CD4-positive, alpha-beta T cell treated with Interleukin-1 beta for 1 hour (primary cell): Measurements from ENCODE around the gene ZFYVE21.

ENCODE experiments used
- DNase-seq, 2 donors: peaks; one replicate each; pipeline ENCODE4 v3.0.0-alpha.2; 2020 to 2022

The ZFYVE21 gene

GRCh38 chr14:103726474-103726873 is 10.9 kb downstream of the ZFYVE21 start:
- DNase-seq = no peak

GRCh38 chr14:103727313-103727980 is 11.8 kb downstream of the ZFYVE21 start:
- DNase-seq = no peak

GRCh38 chr14:103728141-103728540 is 12.5 kb downstream of the ZFYVE21 start:
- DNase-seq = no peak

GRCh38 chr14:103728721-103729120 is 13.1 kb downstream of the ZFYVE21 start:
- DNase-seq = no peak

GRCh38 chr14:103729496-103730448 is 14.2 kb downstream of the ZFYVE21 start:
- no peak for DNase-seq

GRCh38 chr14:103730490-103731035 is 15.0 kb downstream of the ZFYVE21 start:
- no peak for DNase-seq

GRCh38 chr14:103731481-103731880 is 15.9 kb downstream of the ZFYVE21 start:
- no peak for DNase-seq

- no peak for DNase-seq
Observed at GRCh38 chr14:103731916-103732867, 16.6 kb downstream of the ZFYVE21 start.

- no peak for DNase-seq
Observed at GRCh38 chr14:103732868-103733620, 17.4 kb downstream of the ZFYVE21 start.

GRCh38 chr14:103733651-103734050 is 18.0 kb downstream of the ZFYVE21 start:
- DNase-seq = no peak

- no peak for DNase-seq
Observed at GRCh38 chr14:103734081-103734888, 18.7 kb downstream of the ZFYVE21 start.

GRCh38 chr14:103735022-103735421 is 19.4 kb downstream of the ZFYVE21 start:
- no peak for DNase-seq

- DNase-seq = no peak
Observed at GRCh38 chr14:103735439-103735814, 19.8 kb downstream of the ZFYVE21 start.

- no peak for DNase-seq
Observed at GRCh38 chr14:103735815-103736545, 20.4 kb downstream of the ZFYVE21 start.

- DNase-seq = no peak
Observed at GRCh38 chr14:103736546-103737431, 21.2 kb downstream of the ZFYVE21 start.

- no peak for DNase-seq
Observed at GRCh38 chr14:103737432-103738045, 21.9 kb downstream of the ZFYVE21 start.

GRCh38 chr14:103738166-103738565 is 22.6 kb downstream of the ZFYVE21 start:
- DNase-seq = no peak

GRCh38 chr14:103738701-103739451 is 23.3 kb downstream of the ZFYVE21 start:
- DNase-seq = no peak
